ENCODE measurements around the gene NSD1. TPM values are rescaled to one million over a fixed set of nuclear protein-coding genes. Genes with fewer than 3 reads are reported as not detected.

NSD1 gene
- total and polyA plus RNA-seq, 2 experiments from 2014 or later: 26.6 to 28.8 TPM

DNA sequence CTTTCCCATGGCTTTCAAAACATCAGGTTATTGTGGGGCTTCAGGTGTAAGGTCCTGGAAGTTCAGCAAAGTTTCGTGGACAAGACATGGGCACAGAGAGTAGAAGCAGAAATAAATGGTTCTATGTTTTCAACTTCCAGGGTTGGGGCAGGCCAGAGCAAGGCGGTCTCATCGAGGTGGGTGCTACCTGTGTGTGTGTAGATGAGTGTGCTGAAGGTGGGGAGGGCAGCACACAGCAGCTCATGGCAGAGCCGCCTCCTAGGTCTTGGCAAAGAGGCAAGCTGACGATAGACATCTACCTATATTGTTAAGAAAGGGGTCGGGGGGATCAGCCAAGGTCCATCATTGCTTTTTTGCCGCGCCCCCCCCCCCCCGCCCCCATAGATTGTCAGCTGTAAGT is 166.1 kb downstream of the NSD1 start:
- Histone ChIP-seq H3K4me1 (ENCODE audit: insufficient read depth) (peaks cover 31% of the 10 kb centered on the region), H3K4me2 (peak overlapping the region; percentile 31), H3K9me3 (ENCODE audit: low read depth) (no peaks in the 10 kb centered on the region), H3K9me2 (replicated peaks; ENCODE audit: insufficient read depth) (no peaks in the 10 kb centered on the region), H3K27me3 (no peaks in the 10 kb centered on the region), H3K36me3 (replicated peaks; ENCODE audit: insufficient read depth, low read depth) (no peaks in the 10 kb centered on the region), H3K79me2 (peaks cover 32% of the 10 kb centered on the region), H4K20me1 (ENCODE audit: insufficient read depth, poor library complexity, severe bottlenecking) (peaks cover 11% of the 10 kb centered on the region), H2AFZ (no peak overlapping the region), H3K4me3 (no peak overlapping the region), H3K27ac (peak overlapping the region; percentile 91)
- no peak for TF ChIP-seq EZH2phosphoT487 (IDR thresholded peaks at IDR 0.05; ENCODE audit: low read depth, severe bottlenecking, unreplicated experiment)
- TF ChIP-seq, protein P1, sequence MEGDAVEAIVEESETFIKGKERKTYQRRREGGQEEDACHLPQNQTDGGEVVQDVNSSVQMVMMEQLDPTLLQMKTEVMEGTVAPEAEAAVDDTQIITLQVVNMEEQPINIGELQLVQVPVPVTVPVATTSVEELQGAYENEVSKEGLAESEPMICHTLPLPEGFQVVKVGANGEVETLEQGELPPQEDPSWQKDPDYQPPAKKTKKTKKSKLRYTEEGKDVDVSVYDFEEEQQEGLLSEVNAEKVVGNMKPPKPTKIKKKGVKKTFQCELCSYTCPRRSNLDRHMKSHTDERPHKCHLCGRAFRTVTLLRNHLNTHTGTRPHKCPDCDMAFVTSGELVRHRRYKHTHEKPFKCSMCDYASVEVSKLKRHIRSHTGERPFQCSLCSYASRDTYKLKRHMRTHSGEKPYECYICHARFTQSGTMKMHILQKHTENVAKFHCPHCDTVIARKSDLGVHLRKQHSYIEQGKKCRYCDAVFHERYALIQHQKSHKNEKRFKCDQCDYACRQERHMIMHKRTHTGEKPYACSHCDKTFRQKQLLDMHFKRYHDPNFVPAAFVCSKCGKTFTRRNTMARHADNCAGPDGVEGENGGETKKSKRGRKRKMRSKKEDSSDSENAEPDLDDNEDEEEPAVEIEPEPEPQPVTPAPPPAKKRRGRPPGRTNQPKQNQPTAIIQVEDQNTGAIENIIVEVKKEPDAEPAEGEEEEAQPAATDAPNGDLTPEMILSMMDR (IDR thresholded peaks at IDR 0.05; ENCODE audit: poor library complexity): no peak
- TF ChIP-seq EZH2 (IDR thresholded peaks at IDR 0.05; ENCODE audit: borderline replicate concordance): no peak
- 91% methylated on average over 9 of the region's 9 CpGs for WGBS (ENCODE audit: low lambda C conversion rate, missing lambda C conversion rate)
- no peak for DNase-seq (ENCODE audit: low spot score)

DNA sequence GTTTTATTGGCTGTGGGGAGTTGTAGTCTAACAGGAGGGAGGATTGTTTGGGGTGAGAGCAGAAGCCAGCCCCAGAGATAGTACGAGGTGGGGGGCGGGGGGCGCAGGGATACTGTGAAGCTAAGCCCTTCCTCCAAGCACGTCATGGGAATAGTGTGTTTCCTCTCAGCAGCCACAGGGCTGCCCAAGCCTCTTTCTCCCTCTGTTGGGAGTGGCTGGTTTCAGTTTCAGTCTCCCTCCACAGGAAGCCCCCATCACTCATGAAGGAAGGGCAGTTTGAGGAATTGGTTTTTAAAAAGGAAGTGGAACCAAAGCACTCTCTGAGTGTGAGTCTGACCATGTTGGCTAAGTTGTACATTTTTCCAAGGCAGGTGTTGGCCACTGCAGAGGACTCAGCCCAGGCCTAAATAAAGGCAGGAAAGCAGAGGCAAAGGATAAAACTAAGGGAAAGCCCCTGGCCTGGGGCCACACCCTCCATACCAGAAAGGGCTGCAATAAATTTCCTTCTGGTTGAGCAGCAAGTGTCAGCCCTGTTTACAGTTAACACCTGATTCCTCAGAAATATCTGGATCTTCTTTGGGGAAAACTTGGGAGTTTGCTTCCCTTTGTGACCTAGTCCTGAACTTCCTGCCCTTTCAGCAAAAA is 166.8 kb downstream of the NSD1 start:
- H3K4me2 ChIP-seq: peak overlapping the region; percentile 95
- 65% methylated on average over 4 of the region's 4 CpGs for WGBS (ENCODE audit: low lambda C conversion rate, missing lambda C conversion rate)
- TF ChIP-seq, protein P1 (IDR thresholded peaks at IDR 0.05; ENCODE audit: poor library complexity): peak; percentile 10
- no peak for TF ChIP-seq EZH2phosphoT487 (IDR thresholded peaks at IDR 0.05; ENCODE audit: low read depth, severe bottlenecking, unreplicated experiment)
- H3K4me3 ChIP-seq: no peak overlapping the region
- H3K79me2 ChIP-seq: peaks cover 39% of the 10 kb centered on the region
- no peak overlapping the region for H2AFZ ChIP-seq
- H3K4me1 ChIP-seq (ENCODE audit: insufficient read depth): peaks cover 32% of the 10 kb centered on the region
- H3K36me3 ChIP-seq (replicated peaks; ENCODE audit: insufficient read depth, low read depth): no peaks in the 10 kb centered on the region
- no peaks in the 10 kb centered on the region for H3K27me3 ChIP-seq
- peak overlapping the region; percentile 91 for H3K27ac ChIP-seq
- H3K9me2 ChIP-seq (replicated peaks; ENCODE audit: insufficient read depth): no peaks in the 10 kb centered on the region
- H3K9me3 ChIP-seq (ENCODE audit: low read depth): no peaks in the 10 kb centered on the region
- DNase-seq (ENCODE audit: low spot score): peak; percentile 77
- peaks cover 13% of the 10 kb centered on the region for H4K20me1 ChIP-seq (ENCODE audit: insufficient read depth, poor library complexity, severe bottlenecking)

DNA sequence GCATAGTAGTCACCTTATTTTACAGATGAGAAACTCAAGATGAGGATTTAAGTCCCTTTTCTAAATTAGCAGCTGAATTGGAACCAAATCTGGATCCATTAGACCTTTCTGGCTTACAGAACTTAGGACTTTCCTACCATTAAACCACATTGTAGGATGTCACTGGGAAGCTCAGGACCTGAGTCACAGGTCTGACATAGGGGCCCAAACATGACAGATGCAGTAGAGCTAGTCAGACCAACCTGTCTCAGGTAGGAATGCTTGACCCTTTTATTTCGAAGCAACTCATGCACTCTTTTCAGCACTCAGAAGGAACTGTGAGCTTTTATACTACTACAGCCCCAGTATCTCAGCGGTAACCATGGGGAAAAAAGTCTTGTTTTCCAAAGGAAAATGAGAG is 167.4 kb downstream of the NSD1 start:
- Histone ChIP-seq H3K4me2 (peak overlapping the region; percentile 95), H3K27ac (peak overlapping the region; percentile 91), H4K20me1 (ENCODE audit: insufficient read depth, poor library complexity, severe bottlenecking) (peaks cover 17% of the 10 kb centered on the region), H3K4me1 (ENCODE audit: insufficient read depth) (peaks cover 37% of the 10 kb centered on the region), H3K9me2 (replicated peaks; ENCODE audit: insufficient read depth) (no peaks in the 10 kb centered on the region), H3K27me3 (no peaks in the 10 kb centered on the region), H3K4me3 (no peak overlapping the region), H3K36me3 (replicated peaks; ENCODE audit: insufficient read depth, low read depth) (no peaks in the 10 kb centered on the region), H3K79me2 (peaks cover 45% of the 10 kb centered on the region), H2AFZ (no peak overlapping the region), H3K9me3 (ENCODE audit: low read depth) (no peaks in the 10 kb centered on the region)
- no peak for DNase-seq (ENCODE audit: low spot score)
- TF ChIP-seq EZH2 (IDR thresholded peaks at IDR 0.05; ENCODE audit: borderline replicate concordance) (no peak), EZH2phosphoT487 (IDR thresholded peaks at IDR 0.05; ENCODE audit: low read depth, severe bottlenecking, unreplicated experiment) (no peak)
- TF ChIP-seq, protein P1 (IDR thresholded peaks at IDR 0.05; ENCODE audit: poor library complexity): no peak
- 90% methylated on average over 2 of the region's 2 CpGs for WGBS (ENCODE audit: low lambda C conversion rate, missing lambda C conversion rate)
